Hepatocyte (in vitro differentiated cells): ENCODE data around the gene PRPF6. TPM values are rescaled to one million over a fixed set of nuclear protein-coding genes. Genes with fewer than 3 reads are reported as not detected.

Experiments used
- DNase-seq: peaks from one replicate; pipeline ENCODE4 v3.0.0-alpha.2; 2016; ENCODE audit warnings: low spot score
- H2AFZ ChIP-seq: fragments of 200-600 bp; sonication (generic); 2 replicates; pipeline ENCODE4 v1.6.0; 2016; ENCODE audit warnings: antibody characterized with exemption, mild to moderate bottlenecking
- H3K27ac ChIP-seq: fragments of 200-600 bp; sonication (generic); 2 replicates; pipeline ENCODE4 v1.5.1; 2016; ENCODE audit warnings: mild to moderate bottlenecking
- H3K27me3 ChIP-seq: fragments of 200-600 bp; sonication (generic); 2 replicates; pipeline ENCODE4 v1.6.1; 2016
- H3K36me3 ChIP-seq: fragments of 200-600 bp; sonication (generic); replicated peaks from 2 replicates; pipeline ENCODE4 v1.5.1; 2016; ENCODE audit warnings: low read depth; ENCODE audit not compliant: insufficient read depth
- H3K4me1 ChIP-seq: fragments of 200-600 bp; sonication (generic); 2 replicates; pipeline ENCODE4 v1.5.1; 2016; ENCODE audit warnings: mild to moderate bottlenecking, moderate library complexity; ENCODE audit not compliant: insufficient read depth
- H3K4me2 ChIP-seq: fragments of 200-600 bp; sonication (generic); 2 replicates; pipeline ENCODE4 v1.6.0; 2016
- H3K4me3 ChIP-seq: fragments of 200-600 bp; sonication (generic); 2 replicates; pipeline ENCODE4 v1.5.1; 2016; ENCODE audit warnings: mild to moderate bottlenecking
- H3K79me2 ChIP-seq: fragments of 200-600 bp; sonication (generic); 2 replicates; pipeline ENCODE4 v1.6.0; 2017; ENCODE audit warnings: mild to moderate bottlenecking
- H3K9me2 ChIP-seq: fragments of 200-600 bp; sonication (generic); replicated peaks from 2 replicates; pipeline ENCODE4 v1.6.0; 2017; ENCODE audit warnings: mild to moderate bottlenecking; ENCODE audit not compliant: insufficient read depth
- H3K9me3 ChIP-seq: fragments of 200-600 bp; sonication (generic); 2 replicates; pipeline ENCODE4 v1.5.1; 2016; ENCODE audit warnings: low read depth, mild to moderate bottlenecking
- H4K20me1 ChIP-seq: fragments of 200-600 bp; sonication (generic); 2 replicates; pipeline ENCODE4 v1.6.0; 2016; ENCODE audit warnings: mild to moderate bottlenecking; ENCODE audit not compliant: insufficient read depth, poor library complexity, severe bottlenecking
- EZH2 ChIP-seq: fragments of 200-600 bp; sonication (generic); IDR thresholded peaks from 2 replicates; pipeline ENCODE4 v1.6.1; 2016; ENCODE audit warnings: antibody characterized with exemption, mild to moderate bottlenecking, borderline replicate concordance
- EZH2phosphoT487 ChIP-seq: fragments of 200-600 bp; sonication (generic); IDR thresholded peaks from one replicate; pipeline ENCODE4 v1.6.1; 2018; ENCODE audit warnings: antibody characterized with exemption, mild to moderate bottlenecking, low read depth, moderate library complexity; ENCODE audit not compliant: unreplicated experiment, severe bottlenecking
- WGBS: methylation state at CpG from one replicate; pipeline ENCODE4 v1.1.6; 2016; ENCODE audit warnings: low lambda C conversion rate; ENCODE audit errors: missing lambda C conversion rate; 5-methylcytosine and 5-hydroxymethylcytosine counted together
- polyA plus RNA-seq: library from polyadenylated mRNA; unstranded; fragments of >200 nt; fragmentation: Nextera tagmentation; extraction: Ambion mirVana; gene quantifications from 2 replicates; pipeline ENCODE4 v1.2.1, GENCODE V29; 2016
- total RNA-seq: library from RNA; depleted of rRNA; stranded (reverse); fragments of >200 nt; gene quantifications from 2 replicates; pipeline ENCODE4 v1.2.3, GENCODE V29; 2014
- TF ChIP-seq, protein P1 (sequence below): fragments of 200-600 bp; sonication (generic); IDR thresholded peaks from 2 replicates; pipeline ENCODE4 v1.5.1; 2016; ENCODE audit warnings: antibody characterized with exemption, mild to moderate bottlenecking; ENCODE audit not compliant: poor library complexity

The PRPF6 gene
- total and polyA plus RNA-seq, 2 experiments from 2014 or later, result 37.3 to 41.3 TPM

- TF ChIP-seq, protein P1, sequence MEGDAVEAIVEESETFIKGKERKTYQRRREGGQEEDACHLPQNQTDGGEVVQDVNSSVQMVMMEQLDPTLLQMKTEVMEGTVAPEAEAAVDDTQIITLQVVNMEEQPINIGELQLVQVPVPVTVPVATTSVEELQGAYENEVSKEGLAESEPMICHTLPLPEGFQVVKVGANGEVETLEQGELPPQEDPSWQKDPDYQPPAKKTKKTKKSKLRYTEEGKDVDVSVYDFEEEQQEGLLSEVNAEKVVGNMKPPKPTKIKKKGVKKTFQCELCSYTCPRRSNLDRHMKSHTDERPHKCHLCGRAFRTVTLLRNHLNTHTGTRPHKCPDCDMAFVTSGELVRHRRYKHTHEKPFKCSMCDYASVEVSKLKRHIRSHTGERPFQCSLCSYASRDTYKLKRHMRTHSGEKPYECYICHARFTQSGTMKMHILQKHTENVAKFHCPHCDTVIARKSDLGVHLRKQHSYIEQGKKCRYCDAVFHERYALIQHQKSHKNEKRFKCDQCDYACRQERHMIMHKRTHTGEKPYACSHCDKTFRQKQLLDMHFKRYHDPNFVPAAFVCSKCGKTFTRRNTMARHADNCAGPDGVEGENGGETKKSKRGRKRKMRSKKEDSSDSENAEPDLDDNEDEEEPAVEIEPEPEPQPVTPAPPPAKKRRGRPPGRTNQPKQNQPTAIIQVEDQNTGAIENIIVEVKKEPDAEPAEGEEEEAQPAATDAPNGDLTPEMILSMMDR, result no peak
- no peak for TF ChIP-seq EZH2
- H3K4me2 ChIP-seq, result no peak overlapping the region
- WGBS, result 96% methylated on average over 37 of the region's 38 CpGs
- no peak overlapping the region for H3K27ac ChIP-seq
- no peaks in the 10 kb centered on the region for H3K27me3 ChIP-seq
- H3K9me2 ChIP-seq, result no peaks in the 10 kb centered on the region
- H4K20me1 ChIP-seq, result peaks cover 24% of the 10 kb centered on the region
- no peaks in the 10 kb centered on the region for H3K9me3 ChIP-seq
- DNase-seq, result no peak
- no peak overlapping the region for H2AFZ ChIP-seq
- no peaks in the 10 kb centered on the region for H3K36me3 ChIP-seq
- H3K4me1 ChIP-seq, result peaks cover 3% of the 10 kb centered on the region
- H3K79me2 ChIP-seq, result no peaks in the 10 kb centered on the region
- H3K4me3 ChIP-seq, result no peak overlapping the region
Observed at GRCh38 chr20:64029293-64030117, 48.6 kb downstream of the PRPF6 start.

GRCh38 chr20:64030371-64031134 is 49.6 kb downstream of the PRPF6 start:
- Histone ChIP-seq H3K9me3 (no peaks in the 10 kb centered on the region), H3K9me2 (no peaks in the 10 kb centered on the region), H3K27ac (no peak overlapping the region), H3K79me2 (no peaks in the 10 kb centered on the region), H3K4me2 (no peak overlapping the region), H4K20me1 (peaks cover 20% of the 10 kb centered on the region), H3K27me3 (no peaks in the 10 kb centered on the region), H3K36me3 (no peaks in the 10 kb centered on the region), H3K4me3 (no peak overlapping the region), H2AFZ (peak overlapping the region; percentile 43), H3K4me1 (no peaks in the 10 kb centered on the region)
- WGBS, result 68% methylated on average over 20 of the region's 20 CpGs
- peak; percentile 54 for DNase-seq
- TF ChIP-seq, protein P1, result no peak
- TF ChIP-seq EZH2 (no peak), EZH2phosphoT487 (peak; percentile 100)

DNA sequence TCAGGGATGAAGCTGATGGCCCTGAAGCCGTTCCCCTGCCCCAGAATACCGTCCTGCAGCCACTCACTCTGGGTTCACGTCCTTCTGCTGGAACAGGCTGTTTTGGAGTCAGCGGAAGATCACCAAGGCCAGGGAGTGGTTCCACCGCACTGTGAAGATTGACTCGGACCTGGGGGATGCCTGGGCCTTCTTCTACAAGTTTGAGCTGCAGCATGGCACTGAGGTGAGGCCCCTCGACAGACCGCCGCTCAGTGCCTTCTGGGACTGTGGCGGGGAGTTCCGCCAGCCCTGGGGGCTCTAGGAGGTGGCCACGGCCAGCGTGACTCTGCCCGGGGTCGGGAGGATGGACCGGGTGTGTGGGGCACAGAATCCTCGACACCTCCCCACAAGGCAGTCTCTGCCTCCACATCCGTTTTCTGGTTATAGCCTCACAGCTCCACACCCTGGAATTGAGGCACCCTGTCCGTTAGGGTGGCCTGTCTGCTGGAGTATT is 50.9 kb downstream of the PRPF6 start:
- no peaks in the 10 kb centered on the region for H3K36me3 ChIP-seq
- 94% methylated on average over 18 of the region's 19 CpGs for WGBS

More for the DNA sequence above, 50.9 kb downstream of the PRPF6 start:
- Histone ChIP-seq H3K4me2 (no peak overlapping the region), H3K4me1 (no peaks in the 10 kb centered on the region), H3K9me3 (no peaks in the 10 kb centered on the region), H2AFZ (no peak overlapping the region), H3K27me3 (peaks cover 6% of the 10 kb centered on the region), H3K4me3 (no peak overlapping the region), H3K79me2 (no peaks in the 10 kb centered on the region), H4K20me1 (peaks cover 20% of the 10 kb centered on the region), H3K27ac (no peak overlapping the region), H3K9me2 (no peaks in the 10 kb centered on the region)
- no peak for DNase-seq
- TF ChIP-seq, protein P1, result no peak
- TF ChIP-seq EZH2phosphoT487 (no peak), EZH2 (no peak)
